Type B pancreatic cell (in vitro differentiated cells): Measurements from ENCODE around the gene PBX3. TPM values are rescaled to one million over a fixed set of nuclear protein-coding genes. Genes with fewer than 3 reads are reported as not detected.

Source experiments
- DNase-seq: peaks from one replicate; pipeline ENCODE4 v3.0.0; 2021; ENCODE audit warnings: mixed read lengths; ENCODE audit not compliant: unreplicated experiment; ENCODE audit errors: extremely low spot score
- H3K27ac Mint-ChIP-seq: 2 replicates; pipeline ENCODE4 v1.8.0; 2021; ENCODE audit warnings: mild to moderate bottlenecking, mixed read lengths
- H3K27me3 Mint-ChIP-seq: 2 replicates; pipeline ENCODE4 v1.8.0; 2021; ENCODE audit warnings: mixed read lengths
- H3K36me3 Mint-ChIP-seq: 2 replicates; pipeline ENCODE4 v1.8.0; 2021; ENCODE audit warnings: mixed read lengths
- H3K4me1 Mint-ChIP-seq: one replicate; pipeline ENCODE4 v1.8.0; 2021; ENCODE audit warnings: mixed read lengths; ENCODE audit not compliant: unreplicated experiment
- H3K4me3 Mint-ChIP-seq: 2 replicates; pipeline ENCODE4 v1.8.0; 2021; ENCODE audit warnings: mild to moderate bottlenecking, mixed read lengths
- H3K9me3 Mint-ChIP-seq: 2 replicates; pipeline ENCODE4 v1.8.0; 2021; ENCODE audit warnings: mixed read lengths
- total RNA-seq: library from RNA; stranded (reverse); gene quantifications from 2 replicates; pipeline ENCODE4 v1.2.1, GENCODE V29; 2021; ENCODE audit warnings: low replicate concordance
- TF ChIP-seq, protein P1 (sequence below): fragments of 200-600 bp; sonication (generic); conservative IDR thresholded peaks from 2 replicates; pipeline ENCODE4 v1.5.0; 2021; ENCODE audit warnings: antibody characterized with exemption, mild to moderate bottlenecking

The PBX3 gene
- total RNA-seq, 1 donor from 2014 or later: 60.9 TPM

GRCh38 chr9:125912667-125913066 lies 165.5 kb downstream of the PBX3 start:
- Mint-ChIP-seq H3K4me3 (no peak overlapping the region), H3K4me1 (peaks cover 29% of the 10 kb centered on the region), H3K27ac (no peak overlapping the region), H3K27me3 (no peaks in the 10 kb centered on the region), H3K36me3 (no peaks in the 10 kb centered on the region), H3K9me3 (no peaks in the 10 kb centered on the region)
- no peak for DNase-seq
- TF ChIP-seq, protein P1, sequence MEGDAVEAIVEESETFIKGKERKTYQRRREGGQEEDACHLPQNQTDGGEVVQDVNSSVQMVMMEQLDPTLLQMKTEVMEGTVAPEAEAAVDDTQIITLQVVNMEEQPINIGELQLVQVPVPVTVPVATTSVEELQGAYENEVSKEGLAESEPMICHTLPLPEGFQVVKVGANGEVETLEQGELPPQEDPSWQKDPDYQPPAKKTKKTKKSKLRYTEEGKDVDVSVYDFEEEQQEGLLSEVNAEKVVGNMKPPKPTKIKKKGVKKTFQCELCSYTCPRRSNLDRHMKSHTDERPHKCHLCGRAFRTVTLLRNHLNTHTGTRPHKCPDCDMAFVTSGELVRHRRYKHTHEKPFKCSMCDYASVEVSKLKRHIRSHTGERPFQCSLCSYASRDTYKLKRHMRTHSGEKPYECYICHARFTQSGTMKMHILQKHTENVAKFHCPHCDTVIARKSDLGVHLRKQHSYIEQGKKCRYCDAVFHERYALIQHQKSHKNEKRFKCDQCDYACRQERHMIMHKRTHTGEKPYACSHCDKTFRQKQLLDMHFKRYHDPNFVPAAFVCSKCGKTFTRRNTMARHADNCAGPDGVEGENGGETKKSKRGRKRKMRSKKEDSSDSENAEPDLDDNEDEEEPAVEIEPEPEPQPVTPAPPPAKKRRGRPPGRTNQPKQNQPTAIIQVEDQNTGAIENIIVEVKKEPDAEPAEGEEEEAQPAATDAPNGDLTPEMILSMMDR: no peak

GRCh38 chr9:125913551-125913950 lies 166.4 kb downstream of the PBX3 start:
- Mint-ChIP-seq H3K27ac (no peak overlapping the region), H3K36me3 (no peaks in the 10 kb centered on the region), H3K27me3 (no peaks in the 10 kb centered on the region), H3K4me1 (peaks cover 22% of the 10 kb centered on the region), H3K4me3 (no peak overlapping the region), H3K9me3 (no peaks in the 10 kb centered on the region)
- TF ChIP-seq, protein P1: no peak
- DNase-seq: no peak

DNA sequence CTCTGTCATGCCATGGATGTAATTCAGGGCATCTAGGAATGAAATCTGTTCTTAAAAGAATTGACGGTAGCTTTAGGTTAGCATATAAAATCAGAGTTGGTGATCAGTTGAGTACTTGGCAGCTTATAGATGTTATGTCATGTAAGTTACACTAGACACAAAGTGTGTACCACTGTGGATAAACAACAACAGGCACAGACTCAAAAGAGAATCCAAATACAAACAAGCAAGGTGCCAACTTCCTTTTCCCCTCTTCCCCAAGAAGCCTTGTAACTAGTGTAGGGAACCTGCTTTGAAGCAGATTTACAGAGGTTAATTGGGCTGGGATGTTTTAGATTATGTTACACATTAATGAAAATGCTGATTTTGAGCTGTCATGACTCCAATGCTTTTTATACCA lies 167.2 kb downstream of the PBX3 start:
- TF ChIP-seq, protein P1: no peak
- Mint-ChIP-seq H3K27ac (no peak overlapping the region), H3K4me1 (peaks cover 16% of the 10 kb centered on the region)

DNA sequence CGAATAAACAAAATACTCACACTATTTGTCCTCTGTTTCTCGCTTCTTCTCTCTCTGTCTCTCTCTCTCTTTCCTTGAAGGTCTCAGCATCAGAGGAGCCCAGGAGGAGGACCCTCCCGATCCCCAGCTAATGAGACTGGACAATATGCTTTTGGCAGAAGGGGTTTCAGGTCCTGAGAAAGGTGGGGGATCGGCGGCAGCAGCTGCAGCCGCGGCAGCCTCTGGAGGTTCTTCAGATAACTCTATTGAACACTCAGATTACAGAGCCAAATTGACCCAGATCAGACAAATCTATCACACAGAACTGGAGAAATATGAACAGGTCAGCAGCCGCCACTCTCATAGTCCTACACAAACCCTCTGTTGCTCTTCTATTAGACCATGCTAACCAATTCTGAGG lies 168.4 kb downstream of the PBX3 start:
- DNase-seq: no peak
- H3K27ac Mint-ChIP-seq: no peak overlapping the region
- no peaks in the 10 kb centered on the region for H3K27me3 Mint-ChIP-seq
- TF ChIP-seq, protein P1: no peak
- no peak overlapping the region for H3K4me3 Mint-ChIP-seq
- no peaks in the 10 kb centered on the region for H3K36me3 Mint-ChIP-seq
- no peaks in the 10 kb centered on the region for H3K9me3 Mint-ChIP-seq
- H3K4me1 Mint-ChIP-seq: peaks cover 5% of the 10 kb centered on the region

More for the DNA sequence above, 167.2 kb downstream of the PBX3 start:
- Mint-ChIP-seq H3K27me3 (no peaks in the 10 kb centered on the region), H3K4me3 (no peak overlapping the region), H3K9me3 (no peaks in the 10 kb centered on the region), H3K36me3 (no peaks in the 10 kb centered on the region)
- no peak for DNase-seq

DNA sequence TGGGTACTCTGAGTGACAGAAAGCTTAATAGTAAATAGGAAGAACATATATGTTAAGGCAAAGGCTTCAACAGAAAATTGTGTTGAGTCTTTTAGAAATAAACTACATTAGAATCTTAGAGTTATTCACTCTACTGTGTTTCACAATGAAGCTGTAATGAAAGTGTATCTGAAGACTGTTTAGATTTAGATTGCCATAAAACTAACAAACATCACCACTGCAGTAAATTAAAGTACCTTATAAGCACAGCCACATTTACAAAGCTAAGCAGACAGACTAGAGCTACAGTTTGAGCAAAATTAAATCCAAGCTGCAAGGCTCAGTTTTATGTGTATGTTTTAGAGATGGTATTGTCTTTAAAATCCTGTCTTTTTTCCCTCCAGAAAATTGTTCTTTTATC lies 172.4 kb downstream of the PBX3 start:
- TF ChIP-seq, protein P1: no peak
- H3K27ac Mint-ChIP-seq: no peak overlapping the region

GRCh38 chr9:125920402-125920801 lies 173.2 kb downstream of the PBX3 start:
- no peaks in the 10 kb centered on the region for H3K9me3 Mint-ChIP-seq
- no peak overlapping the region for H3K27ac Mint-ChIP-seq
- no peaks in the 10 kb centered on the region for H3K27me3 Mint-ChIP-seq
- H3K4me1 Mint-ChIP-seq: no peaks in the 10 kb centered on the region
- H3K36me3 Mint-ChIP-seq: no peaks in the 10 kb centered on the region
- no peak overlapping the region for H3K4me3 Mint-ChIP-seq
- TF ChIP-seq, protein P1: no peak
- DNase-seq: no peak

More for the DNA sequence above, 172.4 kb downstream of the PBX3 start:
- Mint-ChIP-seq H3K36me3 (no peaks in the 10 kb centered on the region), H3K27me3 (no peaks in the 10 kb centered on the region), H3K4me1 (no peaks in the 10 kb centered on the region), H3K4me3 (no peak overlapping the region), H3K9me3 (no peaks in the 10 kb centered on the region)
- no peak for DNase-seq
